NCI-H2227 (cell line): ENCODE measurements around the gene CA11.
"Not testable (repeated sequence)": the region's sequence is repeated elsewhere in the genome, so short reads cannot be mapped to it uniquely, and the experiment has no call there.

Source experiments
- DNase-seq: peaks from one replicate; lab custom pipeline; 2025; ENCODE audit not compliant: unreplicated experiment; lab: John Stamatoyannopoulos, UW

CA11 gene

DNA sequence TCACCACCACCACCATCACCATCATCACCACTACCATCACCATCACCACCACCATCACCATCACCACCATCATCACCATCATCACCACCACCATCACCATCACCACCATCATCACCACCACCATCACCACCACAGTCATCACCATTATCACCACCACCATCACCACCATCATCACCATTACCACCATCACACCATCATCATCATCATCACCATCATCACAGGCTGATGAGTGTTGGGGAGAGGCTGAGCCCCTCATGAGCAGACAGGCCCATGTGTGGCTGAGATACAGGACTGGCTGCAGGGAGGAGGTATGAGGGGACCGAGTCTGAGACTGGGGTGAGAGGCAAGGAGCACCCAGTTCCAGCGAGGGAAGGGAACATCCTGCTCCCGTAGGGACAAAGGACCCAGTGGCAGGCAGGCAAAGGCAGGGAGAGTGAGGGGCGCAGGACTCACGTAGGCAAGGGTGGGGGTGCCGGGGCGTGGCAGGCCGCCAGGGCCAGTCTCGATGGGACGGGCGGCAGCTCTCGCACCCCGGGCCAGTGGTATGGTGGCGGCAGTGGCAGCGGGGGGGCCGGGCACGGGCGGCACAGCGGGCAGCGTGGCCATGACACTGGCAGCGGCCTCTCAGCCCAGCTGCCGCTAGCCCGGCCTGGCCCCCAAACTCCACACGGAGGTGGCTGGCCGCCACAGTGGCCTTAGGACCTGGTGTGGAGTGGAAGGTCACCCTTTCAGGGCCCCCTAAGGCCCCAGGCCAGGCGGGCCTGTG is 24.1 kb upstream of the CA11 start:
- no peak for DNase-seq

DNA sequence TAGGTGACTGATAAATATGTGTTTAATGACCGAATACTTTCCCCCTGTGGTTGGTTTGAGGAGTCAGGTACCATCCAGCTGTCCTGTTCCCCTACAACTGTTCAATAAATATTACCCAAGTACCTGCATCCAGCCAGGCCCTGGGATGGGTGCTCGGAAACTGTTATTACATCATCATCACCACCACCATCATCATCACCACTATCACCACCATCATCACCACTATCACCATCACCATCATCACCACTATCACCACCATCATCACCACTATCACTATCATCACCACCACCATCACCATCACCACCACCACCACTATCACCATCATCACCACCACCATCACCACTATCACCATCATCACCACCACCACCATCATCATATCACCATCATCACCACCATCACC is 22.8 kb upstream of the CA11 start:
- DNase-seq, result no peak

DNA sequence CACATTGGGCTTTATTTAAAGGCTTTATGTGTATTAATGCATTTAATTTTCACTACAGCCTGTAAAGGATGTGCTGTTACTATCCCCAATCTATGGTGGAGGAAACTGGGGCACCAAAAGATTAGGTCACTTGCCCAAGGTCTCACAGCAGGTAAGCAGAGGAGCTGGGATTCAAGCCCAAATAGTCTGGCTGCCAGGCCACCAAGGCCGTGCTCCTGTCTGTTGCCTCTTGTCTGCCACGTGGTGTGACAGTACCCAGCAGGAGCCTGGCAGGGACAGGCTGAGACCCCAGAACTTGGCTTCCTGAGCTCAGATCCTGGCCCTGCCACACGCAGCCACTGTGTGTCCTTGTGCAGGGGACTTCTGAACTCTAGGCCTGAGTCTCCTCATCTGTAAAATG is 22.3 kb upstream of the CA11 start:
- DNase-seq, result no peak

DNA sequence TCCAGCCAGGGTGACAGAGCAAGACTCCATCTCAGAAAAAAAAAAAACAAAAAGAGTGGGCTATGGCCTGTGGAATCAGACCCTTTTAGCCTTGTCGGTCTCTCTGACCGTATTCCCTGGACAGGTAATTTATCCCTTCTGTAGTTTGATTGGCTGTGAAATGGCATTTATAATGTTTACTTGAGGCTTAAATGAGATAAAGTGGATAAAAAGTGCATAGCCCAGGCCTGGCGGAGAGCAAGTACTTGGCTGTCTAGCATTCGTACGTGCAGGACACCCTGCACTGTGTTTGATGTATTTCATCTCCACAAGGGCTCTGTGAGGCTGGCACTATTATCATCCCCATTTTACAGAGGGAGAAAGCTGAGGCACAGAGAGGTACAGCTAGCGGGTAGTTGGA is 19.8 kb upstream of the CA11 start:
- DNase-seq, result no peak

DNA sequence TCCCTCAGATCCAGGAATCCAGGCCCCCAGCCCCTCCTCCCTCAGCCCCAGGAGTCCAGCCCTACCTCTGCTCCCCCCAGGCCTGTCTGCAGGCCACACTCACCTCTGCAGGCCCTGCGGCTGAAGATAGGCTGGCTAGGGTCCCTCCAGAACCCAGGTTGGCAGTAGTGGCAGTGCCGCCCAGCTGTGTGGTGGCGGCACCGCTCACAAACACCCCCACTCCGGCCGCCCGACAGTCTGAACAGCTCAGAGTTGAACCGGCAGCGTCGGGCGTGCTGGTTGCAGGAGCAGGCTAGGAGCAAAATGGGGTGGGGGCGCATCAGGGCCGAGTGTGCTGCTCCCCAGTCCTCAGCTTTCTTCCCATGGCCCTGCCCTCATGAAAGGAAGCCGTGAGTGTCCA is 18.5 kb upstream of the CA11 start:
- no peak for DNase-seq

DNA sequence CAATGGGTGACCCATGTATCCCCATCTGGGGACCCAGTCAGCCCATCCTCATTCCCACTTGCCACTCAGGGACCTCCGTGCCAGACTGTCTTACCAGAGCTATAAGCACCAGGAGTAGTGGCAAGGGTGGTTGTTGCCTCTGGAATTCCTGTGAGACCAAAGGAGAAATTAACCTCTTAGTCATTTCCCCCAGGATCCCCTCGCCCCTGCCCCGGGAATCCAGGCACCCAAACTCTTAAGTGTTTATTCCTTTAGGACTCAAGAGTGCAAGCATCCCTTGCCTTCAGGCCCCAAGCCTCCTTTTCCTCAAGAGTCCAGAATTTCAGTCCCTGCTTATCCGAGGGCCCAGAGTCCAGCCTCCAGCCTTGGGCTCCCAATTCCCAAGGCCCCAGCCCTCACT is 17.7 kb upstream of the CA11 start:
- no peak for DNase-seq

DNA sequence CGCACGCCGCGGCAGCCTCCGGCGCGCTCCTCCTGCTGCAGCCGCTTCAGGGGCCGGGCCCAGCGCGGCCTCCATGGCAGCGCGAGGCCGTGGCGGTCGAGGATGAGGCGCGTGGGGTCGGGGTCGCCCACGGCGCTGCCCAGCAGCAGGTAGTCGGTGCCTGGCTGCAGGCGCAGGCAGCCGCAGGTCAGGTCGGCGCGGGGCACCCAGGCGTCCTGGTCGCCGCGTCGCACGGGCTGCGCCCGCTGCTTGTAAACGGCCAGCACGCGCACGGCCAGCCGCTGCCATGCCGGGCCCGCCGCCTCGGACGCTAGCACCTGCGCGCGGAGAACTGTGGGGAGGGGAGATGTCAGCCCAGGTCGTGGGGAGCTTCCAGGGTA is 15.7 kb upstream of the CA11 start:
- DNase-seq, result no peak

DNA sequence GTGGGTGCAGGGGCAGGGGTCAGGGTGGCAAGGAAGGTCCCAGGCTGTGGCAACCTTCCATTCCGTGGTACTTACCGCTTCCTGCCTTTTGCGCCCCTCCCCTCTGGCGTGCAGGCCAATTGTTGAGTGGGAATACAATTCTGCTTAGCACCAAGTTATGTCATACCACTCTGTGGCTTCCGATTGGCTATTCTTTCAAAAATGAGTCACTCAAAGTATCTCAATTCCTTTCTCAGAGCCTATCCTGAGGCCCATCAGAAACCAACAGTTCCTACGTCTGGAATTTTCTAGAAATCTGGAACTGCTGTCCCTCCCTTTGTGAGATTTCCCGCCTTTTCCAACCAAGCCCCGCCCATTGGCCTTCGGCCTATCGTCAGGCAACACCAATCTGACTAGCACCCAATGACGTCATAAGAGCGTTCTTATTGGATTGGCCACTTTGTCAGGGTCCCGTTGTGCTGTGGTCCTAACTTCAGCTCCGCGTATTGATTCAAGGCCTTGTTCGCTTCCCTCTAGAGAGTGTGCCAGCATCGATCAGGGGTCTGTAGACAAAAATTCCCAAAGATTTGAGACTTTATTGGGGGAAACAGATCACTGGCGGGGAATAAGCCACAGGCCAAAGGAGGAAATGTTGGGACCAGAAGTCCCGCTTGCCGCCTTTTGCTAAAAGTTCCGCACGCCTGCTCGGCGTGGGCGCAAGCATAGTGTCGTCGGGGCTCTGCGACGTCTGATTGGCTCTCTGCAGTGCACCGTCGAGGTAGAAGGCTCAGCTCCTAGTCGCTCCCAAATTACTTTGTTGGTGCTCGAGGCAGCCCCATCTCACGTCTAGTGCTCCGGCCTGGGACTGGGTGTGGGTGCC is 15.1 kb upstream of the CA11 start:
- peak; percentile 67 for DNase-seq

DNA sequence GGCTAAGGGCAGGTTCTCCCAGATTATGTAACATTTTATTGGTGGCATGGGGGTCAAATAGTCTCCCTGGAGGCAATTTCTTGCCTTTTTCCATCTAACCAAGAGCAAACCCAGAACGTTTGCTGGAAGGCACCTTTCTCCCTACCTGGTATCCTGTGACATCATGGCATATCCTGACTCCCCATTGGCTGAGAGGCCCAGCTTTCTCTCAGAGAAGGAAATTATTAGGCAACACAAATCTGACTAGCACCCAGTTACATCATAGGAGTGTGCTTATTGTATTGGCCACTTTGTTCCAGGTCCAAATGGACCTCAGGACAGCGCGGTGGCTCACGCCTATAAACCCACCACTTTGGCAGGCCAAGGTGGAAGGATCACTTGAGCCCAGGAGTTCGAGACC is 13.8 kb upstream of the CA11 start:
- DNase-seq, result no peak

DNA sequence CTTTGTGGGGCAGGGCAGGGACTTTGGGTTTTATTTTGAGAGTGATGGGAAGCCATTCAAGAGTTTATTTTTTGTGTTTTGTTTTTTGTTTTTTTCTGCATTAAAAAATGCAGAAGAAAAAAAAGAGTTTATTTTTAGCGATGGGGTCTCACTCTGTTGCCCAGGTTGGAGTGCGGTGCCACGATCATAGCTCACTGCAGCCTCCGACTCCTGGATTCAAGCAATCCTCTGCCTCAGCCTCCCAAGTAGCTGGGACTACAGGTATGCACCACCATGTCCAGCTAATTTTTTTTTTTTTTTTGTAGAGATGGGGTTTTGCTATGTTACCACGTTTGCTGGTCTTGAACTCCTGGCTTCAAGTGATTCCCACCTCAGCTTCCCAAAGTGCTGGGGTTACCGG is 12.5 kb upstream of the CA11 start:
- DNase-seq, result no peak

DNA sequence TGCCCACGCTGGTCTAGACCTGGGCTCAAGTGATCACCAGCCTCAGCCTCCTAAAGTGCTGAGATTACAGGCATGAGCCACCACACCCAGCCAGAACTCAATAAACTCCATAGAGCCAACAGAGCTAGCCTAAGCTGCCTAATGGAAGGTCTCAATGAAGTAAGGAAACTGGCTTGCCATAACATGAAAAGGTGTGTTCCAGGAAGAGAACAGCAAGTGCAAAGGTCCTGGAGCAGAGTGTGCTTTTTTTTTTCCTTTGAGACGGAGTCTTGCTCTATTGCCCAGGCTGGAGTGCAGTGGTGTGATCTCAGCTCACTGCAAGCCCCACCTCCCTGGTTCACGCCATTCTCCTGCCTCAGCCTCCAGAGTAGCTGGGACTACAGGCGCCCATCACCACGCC is 11.8 kb upstream of the CA11 start:
- not testable (repeated sequence) for DNase-seq

DNA sequence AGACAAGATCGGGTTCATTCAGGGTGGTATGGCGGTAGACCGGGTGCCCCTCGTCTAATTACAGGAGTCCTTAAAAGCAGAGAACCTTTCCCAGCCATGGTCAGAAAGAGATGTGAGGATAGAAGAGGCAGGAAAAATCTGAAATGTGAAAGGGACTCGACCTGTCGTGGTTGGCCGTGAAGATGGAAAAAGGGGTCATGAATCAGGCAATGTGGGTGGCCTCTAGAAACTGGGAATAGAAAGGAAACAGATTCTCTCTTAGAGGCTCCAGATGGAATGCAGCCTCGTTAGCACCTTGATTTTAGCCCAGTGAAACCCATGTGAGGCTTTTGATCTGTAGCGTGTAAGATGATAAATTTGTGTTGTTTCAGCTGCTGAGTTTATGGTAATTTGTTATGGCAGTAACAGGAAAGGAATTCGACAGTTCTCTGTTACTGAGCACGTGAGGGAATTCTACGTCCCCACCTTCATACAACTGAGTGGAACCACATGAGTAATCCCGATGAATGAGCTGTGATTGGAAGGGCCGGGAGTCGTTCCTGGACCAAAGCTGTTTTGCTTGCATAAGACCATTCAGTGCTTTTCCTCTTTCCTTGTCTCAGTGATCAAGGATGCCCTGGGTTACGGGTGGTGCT is 11.0 kb upstream of the CA11 start:
- DNase-seq, result no peak

DNA sequence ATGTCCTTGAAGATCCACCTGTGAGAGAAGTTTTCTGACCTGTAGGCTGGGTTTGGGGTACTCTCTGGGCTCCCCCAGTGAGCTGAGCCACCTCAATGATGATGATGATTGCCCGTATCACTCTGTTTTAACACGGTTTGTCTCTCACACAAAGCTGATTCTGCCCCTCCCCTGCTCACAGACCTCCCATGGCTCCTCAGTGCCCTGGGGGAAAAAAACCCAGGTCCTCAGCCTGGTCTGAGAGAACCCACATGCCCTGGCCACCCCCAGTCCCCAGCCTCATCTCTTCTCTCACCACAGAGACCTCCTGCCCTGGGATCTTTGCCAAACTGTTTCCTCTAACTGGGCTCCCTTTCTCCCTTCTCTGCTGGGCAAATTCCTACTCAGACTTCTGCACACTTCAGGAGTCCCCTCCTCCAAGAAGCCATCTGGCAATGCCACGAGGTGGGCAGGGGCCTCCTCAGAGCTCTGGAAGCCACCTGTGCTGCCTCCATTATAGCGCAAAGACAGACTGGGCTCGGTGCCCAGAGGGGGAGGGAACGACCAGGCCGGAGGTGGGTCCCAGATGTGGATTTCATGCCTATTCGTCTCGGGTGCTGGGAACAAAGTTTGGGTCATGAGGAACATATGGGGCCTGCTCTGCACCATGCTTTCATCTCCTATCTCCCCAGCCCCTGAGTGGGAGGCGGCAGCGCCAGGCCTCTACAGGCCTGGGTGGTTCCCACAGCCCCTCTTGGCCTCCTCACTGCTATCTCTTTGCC is 8.5 kb upstream of the CA11 start:
- peak; percentile 48 for DNase-seq

DNA sequence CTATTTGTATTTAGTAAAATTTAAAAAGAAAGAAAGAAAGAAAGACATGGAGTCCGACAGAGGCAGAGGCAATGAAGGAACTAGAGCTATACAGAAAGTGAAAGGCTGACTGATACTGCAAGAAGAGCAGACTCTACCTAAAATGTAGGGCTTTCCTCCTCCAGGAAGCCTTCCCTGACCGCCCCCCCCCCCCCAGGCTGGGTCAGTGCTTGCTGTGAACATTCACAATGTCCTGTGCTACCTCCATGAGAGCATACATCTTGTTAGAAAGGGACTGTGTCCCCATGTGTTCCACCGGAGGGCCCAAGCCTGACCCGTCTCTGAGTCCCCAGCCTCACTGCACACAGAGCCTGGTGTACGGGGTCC is 5.7 kb upstream of the CA11 start:
- DNase-seq, result no peak

DNA sequence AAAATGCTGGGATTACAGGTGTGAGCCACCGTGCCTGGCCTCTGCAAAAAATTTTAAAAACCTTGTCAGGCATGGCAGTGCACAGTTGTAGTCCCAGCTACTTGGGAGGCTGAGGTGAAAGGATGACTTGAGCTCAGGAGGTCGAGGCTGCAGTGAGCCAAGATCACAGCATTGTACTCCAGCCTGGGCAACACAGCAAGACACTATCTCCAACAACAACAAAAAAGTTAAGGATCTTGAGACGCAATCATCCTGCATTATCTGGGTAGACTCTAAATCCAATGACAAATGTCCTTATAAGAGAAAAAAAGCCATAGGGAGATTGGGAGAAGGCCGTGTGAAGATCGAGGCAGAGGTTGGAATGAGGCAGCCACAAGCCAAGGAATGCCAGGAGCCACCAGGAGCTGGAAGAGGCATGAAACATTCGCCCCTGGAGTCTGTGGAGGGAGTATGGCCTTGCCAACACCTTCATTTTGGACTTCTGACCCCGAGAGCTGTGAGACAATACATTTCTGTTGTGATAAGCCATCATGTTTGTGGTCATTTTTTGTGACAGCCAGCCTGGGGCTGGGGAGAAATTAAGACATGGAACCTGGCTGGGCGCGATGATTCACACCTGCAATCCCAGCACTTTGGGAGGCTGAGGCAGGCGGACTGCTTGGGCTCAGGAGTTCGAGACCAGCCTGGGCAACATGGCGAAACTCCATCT is 5.1 kb upstream of the CA11 start:
- DNase-seq, result no peak

DNA sequence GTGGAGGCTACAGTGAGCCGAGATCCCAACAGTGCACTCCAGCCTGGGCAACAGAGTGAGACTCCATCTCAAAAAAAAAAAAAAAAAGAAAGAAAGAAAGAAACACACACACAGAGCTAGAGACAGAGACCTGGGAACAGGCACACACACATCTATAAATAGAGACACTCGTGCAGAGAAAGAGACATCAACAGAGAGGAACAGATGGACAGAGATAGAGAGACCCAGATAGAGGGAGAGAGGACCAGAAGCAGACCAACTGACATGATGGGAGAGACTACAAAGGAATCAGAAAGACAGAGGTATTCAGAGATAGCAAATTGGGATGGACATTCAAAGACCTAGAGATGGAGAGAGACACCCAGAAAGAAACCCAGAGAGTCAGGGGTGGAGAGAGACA is 2.1 kb upstream of the CA11 start:
- DNase-seq, result no peak

DNA sequence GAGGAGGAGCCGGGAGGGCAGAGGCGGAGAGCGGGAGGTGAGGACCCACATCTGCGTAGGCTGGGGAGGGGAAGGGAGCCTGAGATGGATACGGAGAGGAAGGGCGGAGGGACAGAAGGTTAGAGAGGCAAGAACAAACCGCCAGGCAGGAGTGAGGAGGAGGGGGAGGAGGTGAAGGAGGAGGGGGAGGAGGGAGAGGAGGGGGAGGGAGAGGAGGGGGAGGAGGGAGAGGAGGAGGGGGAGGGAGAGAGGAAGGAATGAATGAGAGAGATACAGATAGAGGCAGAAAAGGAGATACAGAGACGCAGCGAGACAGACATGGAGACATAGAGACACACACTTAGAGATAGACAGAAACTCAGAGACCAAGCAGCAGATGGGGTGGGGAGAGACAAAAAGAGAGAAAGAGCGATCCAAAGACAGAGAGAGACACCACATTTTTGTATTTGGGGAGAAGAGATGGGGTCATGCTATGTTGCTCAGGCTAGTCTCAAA is 782 bp upstream of the CA11 start:
- no peak for DNase-seq

DNA sequence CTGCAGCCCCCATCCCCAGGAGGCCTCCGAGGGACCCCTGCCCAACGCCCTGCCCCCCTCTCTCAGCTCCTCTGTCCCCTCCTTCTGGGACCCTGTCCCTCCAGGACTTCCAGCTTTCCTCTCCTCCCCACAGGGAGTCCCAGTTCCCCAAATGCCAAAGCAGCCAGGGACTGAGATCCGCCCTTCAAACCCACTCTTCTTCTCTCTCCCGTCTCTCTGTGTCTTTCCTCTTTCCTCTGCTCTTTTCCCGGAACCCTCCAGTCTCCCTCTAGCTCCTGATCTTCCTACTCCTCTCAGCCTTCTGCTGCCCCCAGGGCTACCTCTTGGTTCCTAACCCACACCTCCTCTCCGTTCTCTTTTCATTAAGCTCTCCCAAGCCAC is 377 bp downstream of the CA11 start:
- no peak for DNase-seq

DNA sequence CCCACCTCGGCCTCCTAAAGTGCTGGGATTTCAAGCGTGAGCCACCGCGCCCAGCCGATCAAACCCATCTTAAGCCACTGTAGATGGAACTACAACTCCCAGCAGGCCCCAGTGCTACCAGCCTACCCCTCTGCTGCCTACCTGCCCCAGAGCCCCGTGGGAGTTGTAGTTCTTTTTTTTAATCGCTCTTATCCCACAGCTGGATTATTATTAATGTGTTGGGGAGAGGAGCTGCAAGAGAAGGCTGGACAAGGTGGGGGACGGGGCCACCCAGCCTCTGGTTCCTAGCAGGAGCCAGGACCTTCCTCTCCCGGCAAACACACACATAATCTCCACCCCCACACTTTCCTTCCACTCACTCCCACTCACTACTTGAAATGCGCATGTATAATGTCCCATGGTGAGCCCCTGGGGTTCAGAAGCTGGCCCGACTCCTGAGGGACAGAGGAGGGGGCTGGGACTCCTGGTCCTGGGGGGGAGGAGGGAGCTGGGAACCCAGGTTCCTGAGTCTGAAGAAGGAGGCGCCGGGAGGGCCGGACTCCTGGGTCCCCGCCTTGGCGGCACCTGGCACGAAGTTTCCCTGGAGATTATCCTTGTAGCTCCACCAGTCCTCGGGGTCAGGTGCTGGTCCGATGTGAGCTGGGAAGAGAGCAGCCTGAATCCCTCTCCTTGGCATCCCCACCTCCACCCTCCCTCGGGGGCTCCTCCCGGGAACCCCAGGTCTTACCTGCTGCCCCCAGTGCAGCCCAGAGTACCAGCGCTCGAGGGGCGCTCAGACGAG is 958 bp downstream of the CA11 start:
- peak; percentile 75 for DNase-seq

DNA sequence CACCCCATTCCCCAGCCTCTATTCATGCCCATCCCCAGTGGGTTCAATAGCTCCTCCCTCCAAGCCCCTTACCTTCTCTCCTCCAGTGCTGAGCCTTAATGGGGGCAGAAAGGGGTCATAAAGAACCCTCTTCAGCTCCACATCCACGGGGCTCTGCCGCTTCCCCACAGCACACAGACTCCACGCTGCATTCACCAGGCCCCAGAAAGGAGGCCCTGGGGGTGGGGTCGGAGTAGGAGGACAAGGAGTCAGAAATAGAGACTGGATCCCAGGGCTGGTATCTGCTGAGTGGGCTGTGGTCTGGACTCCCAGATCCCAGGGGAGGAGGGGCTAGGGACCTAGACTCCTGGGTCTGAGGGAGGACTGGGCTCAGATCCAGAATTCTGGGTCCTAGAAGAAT is 1.6 kb downstream of the CA11 start:
- no peak for DNase-seq
